ENCODE results near the gene CA10. TPM values are rescaled to one million over a fixed set of nuclear protein-coding genes. Genes with fewer than 3 reads are reported as not detected.

The CA10 gene
- total RNA-seq, 1 donor, result not detected

GRCh38 chr17:51610834-51611233 is 547.7 kb downstream of the CA10 start:
- TF ChIP-seq CTCF (IDR thresholded peaks at IDR 0.05; ENCODE audit: insufficient read depth, low read depth, low read length), result no peak
- no peak overlapping the region for H3K4me3 ChIP-seq (ENCODE audit: low read depth, low read length)
- DNase-seq (ENCODE audit: low read depth), result no peak

GRCh38 chr17:51610155-51610554 is 548.4 kb downstream of the CA10 start:
- H3K4me3 ChIP-seq (ENCODE audit: low read depth, low read length), result no peak overlapping the region
- DNase-seq (ENCODE audit: low read depth), result no peak
- no peak for TF ChIP-seq CTCF (IDR thresholded peaks at IDR 0.05; ENCODE audit: insufficient read depth, low read depth, low read length)

GRCh38 chr17:51608251-51608933 is 550.1 kb downstream of the CA10 start:
- no peak overlapping the region for H3K4me3 ChIP-seq (ENCODE audit: low read depth, low read length)
- no peak for TF ChIP-seq CTCF (IDR thresholded peaks at IDR 0.05; ENCODE audit: insufficient read depth, low read depth, low read length)
- DNase-seq (ENCODE audit: low read depth), result no peak

GRCh38 chr17:51607512-51607911 is 551.0 kb downstream of the CA10 start:
- TF ChIP-seq CTCF (IDR thresholded peaks at IDR 0.05; ENCODE audit: insufficient read depth, low read depth, low read length), result no peak
- no peak for DNase-seq (ENCODE audit: low read depth)

GRCh38 chr17:51604299-51605020 is 554.1 kb downstream of the CA10 start:
- TF ChIP-seq CTCF (IDR thresholded peaks at IDR 0.05; ENCODE audit: insufficient read depth, low read depth, low read length), result no peak
- no peak overlapping the region for H3K4me3 ChIP-seq (ENCODE audit: low read depth, low read length)
- DNase-seq (ENCODE audit: low read depth), result no peak

More at GRCh38 chr17:51607512-51607911, 551.0 kb downstream of the CA10 start:
- H3K4me3 ChIP-seq (ENCODE audit: low read depth, low read length), result no peak overlapping the region

- no peak for DNase-seq (ENCODE audit: low read depth)
- no peak overlapping the region for H3K4me3 ChIP-seq (ENCODE audit: low read depth, low read length)
- TF ChIP-seq CTCF (IDR thresholded peaks at IDR 0.05; ENCODE audit: insufficient read depth, low read depth, low read length), result no peak
Observed at GRCh38 chr17:51601622-51602261, 556.8 kb downstream of the CA10 start.
